VCaP (cell line): Measurements from ENCODE around the gene ALPL.

Experiments
- H3K27ac ChIP-seq: fragments of 450-650 bp; 2 replicates; pipeline ENCODE4 v1.5.1; 2017
- TF ChIP-seq, protein P1 (sequence below): fragments of 450-650 bp; conservative IDR thresholded peaks from 2 replicates; pipeline ENCODE4 v1.5.1; 2017; ENCODE audit warnings: mild to moderate bottlenecking, moderate library complexity

Gene ALPL

DNA sequence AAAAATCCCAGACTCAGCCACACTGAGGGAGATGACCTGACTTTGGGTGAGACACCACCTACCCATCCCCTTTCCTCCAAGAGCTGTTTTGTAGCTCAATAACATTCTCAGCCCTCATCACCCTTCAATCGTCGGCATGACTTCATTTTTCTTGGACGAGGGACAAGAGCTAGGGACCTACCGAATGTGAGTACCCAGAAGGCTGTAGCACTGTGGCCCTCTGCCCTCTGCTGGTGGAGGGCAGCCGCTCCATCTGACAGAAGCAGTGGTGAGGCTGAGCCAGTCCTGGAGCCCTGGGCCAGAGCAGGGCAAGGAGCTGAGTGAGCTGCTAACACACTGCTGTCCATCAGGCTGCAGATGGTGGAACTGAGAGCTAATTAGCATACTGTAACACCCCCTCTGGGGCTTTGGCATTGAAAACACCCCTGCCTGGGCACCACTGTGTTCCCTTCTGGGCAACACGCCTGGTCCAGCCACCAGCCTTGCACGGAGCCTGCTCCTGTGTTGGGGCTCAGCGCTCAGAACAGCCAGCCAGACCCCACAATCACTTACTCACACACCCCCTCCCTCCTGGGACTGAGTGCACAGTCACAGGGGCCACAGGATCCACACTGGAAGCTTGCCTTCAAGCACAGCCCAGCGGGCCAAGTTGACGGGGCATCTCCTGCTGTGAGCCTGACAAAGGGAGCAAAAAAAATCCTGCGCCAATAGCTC is 18.3 kb upstream of the ALPL start:
- TF ChIP-seq, protein P1, sequence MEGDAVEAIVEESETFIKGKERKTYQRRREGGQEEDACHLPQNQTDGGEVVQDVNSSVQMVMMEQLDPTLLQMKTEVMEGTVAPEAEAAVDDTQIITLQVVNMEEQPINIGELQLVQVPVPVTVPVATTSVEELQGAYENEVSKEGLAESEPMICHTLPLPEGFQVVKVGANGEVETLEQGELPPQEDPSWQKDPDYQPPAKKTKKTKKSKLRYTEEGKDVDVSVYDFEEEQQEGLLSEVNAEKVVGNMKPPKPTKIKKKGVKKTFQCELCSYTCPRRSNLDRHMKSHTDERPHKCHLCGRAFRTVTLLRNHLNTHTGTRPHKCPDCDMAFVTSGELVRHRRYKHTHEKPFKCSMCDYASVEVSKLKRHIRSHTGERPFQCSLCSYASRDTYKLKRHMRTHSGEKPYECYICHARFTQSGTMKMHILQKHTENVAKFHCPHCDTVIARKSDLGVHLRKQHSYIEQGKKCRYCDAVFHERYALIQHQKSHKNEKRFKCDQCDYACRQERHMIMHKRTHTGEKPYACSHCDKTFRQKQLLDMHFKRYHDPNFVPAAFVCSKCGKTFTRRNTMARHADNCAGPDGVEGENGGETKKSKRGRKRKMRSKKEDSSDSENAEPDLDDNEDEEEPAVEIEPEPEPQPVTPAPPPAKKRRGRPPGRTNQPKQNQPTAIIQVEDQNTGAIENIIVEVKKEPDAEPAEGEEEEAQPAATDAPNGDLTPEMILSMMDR = no peak
- no peak overlapping the region for H3K27ac ChIP-seq

DNA sequence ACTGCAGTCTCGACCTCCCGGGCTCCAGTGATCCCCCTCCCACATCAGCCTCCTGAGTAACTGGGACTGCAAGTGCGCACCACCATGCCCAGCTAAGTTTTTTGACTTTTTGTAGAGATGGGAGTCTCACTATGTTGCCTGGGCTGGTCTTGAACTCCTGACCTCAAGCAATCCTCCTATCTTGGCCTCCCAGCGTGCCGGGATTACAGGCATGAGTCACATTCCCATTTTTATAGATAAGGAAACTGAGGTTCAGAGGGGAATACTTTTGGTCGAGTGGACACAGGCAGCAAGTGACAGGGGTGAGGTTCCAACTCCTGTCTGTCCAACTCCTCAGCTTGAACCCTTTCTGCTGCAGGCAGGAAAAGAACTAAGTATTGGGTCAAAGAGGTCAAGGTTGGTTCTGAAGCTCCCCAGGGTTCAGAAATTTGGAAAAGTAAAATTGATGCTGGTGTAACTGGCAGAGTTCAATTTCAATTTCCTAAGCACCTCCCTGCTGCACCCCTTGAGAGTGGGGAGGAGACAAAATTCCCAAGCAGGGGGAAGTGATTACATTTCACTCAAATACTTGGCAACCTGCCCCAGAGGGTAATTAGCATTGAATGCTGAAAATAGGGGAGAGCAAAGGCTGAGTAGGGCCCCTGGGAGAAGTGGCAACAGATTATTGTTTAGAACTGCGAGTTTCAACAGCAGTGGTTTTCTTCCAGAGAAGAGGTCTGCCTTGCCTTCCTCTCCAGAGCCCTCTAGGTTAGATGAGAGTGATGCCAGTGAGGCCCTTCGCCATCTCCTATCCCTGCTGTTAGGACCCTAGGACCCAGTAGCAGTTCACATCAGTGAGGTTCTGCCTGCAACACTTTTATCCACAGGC is 17.5 kb upstream of the ALPL start:
- TF ChIP-seq, protein P1 = no peak
- no peak overlapping the region for H3K27ac ChIP-seq

DNA sequence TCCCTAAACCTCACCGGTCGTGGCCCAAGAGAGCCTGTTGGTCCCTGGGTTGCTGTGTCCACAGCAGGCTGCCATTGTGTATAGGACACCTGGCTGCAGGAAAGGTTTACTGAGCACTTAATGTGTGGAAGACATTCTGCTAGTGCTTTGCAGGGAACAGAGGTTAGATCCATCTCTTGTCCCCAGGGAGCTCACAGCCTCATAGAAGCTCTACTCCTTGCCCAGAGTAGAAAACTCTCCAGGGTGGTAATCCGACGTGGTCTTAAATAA is 16.9 kb upstream of the ALPL start:
- TF ChIP-seq, protein P1 = no peak
- no peak overlapping the region for H3K27ac ChIP-seq

DNA sequence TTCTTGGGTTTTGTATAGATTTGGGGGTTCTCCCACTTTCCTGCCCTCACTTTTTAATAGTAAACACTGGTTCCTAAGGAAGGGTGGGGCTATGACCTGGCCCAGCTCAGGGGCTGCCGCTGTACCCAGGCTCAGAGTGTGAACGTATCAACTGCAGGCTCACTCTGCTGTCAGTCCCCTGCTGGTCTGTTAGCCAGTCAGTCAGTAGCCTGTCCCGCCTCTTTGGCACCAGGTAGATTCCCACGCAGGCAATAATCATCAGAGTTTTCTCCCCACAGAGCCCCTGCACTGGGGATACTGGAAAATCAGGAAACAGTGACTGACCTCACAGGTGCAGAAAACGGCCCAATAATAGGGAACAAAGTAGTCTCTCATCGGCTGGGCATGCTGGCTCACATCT is 15.0 kb upstream of the ALPL start:
- H3K27ac ChIP-seq = no peak overlapping the region
- TF ChIP-seq, protein P1 = no peak

DNA sequence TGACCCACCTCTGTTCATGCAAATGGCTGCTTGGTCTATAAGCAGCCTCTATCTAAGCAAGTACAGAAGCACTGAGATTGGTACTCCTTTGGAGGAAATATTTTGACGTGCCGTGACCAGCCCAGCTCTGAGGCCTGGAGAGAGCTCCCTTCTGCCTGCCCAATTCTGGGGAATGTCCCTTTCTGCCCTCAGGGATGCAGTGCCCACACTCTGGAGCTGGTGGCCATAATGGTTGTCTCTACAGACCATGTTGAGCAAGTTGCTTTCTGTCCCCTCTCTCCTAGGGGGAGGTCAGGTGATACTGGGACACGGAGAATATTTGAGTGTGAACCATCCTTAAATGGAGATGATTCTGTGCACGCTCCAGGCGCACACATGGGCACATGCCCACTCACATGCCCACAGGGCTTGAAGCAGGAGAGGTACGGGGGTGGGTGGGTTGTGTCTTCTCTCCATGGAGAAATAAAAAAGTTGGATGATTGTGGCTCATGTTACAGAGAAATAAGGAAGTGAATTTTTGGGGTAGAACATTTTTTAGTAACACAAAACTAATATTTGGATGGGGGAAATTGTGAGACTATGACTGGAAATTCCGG is 13.9 kb upstream of the ALPL start:
- no peak overlapping the region for H3K27ac ChIP-seq
- TF ChIP-seq, protein P1 = no peak

DNA sequence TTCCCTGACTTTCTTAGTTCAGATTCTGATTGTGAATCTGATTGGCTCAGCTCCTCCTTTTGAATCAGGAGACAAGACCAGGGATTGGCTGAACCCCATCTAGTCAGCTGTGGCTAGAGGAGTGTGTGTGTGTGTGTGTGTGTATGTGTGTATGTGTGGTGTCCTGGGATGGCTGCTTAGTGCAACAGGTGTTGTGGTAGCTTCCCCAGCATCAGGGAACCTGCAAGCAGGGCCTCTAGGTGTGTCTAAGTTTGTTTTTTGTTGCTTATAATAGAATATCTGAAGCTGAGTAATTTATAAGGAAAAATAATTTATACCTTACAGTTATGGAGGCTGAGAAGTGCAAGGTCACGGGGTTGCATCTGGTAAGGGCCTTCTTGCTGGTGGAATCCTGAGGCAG is 13.2 kb upstream of the ALPL start:
- no peak overlapping the region for H3K27ac ChIP-seq
- TF ChIP-seq, protein P1 = no peak

DNA sequence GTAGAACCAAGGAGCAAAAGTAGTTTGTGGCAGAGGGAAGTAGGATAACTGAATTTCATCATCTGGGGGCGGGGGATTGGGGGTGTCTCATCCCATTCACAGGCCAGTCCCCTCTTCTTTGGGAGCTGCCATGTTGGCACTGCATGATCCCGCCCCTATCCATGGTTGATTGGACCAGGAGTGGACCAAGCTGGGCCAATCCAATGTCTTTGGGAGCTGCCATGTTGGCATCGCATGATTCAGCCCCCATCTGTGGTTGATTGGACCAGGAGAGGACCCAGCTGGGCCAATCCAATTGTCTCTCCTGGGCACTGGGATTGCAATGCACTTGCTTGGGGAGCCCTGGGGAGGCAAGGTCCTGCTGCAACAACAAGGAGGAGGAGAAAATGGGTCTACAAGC is 12.3 kb upstream of the ALPL start:
- TF ChIP-seq, protein P1 = no peak
- H3K27ac ChIP-seq = no peak overlapping the region
